Suppressor macrophage (primary cell): ENCODE results near the gene LRP8.

ENCODE experiments used
- DNase-seq, 4 experiments: peaks; one replicate each; pipeline ENCODE4 v3.0.0-alpha.2; 2020 to 2022

The LRP8 gene

DNA sequence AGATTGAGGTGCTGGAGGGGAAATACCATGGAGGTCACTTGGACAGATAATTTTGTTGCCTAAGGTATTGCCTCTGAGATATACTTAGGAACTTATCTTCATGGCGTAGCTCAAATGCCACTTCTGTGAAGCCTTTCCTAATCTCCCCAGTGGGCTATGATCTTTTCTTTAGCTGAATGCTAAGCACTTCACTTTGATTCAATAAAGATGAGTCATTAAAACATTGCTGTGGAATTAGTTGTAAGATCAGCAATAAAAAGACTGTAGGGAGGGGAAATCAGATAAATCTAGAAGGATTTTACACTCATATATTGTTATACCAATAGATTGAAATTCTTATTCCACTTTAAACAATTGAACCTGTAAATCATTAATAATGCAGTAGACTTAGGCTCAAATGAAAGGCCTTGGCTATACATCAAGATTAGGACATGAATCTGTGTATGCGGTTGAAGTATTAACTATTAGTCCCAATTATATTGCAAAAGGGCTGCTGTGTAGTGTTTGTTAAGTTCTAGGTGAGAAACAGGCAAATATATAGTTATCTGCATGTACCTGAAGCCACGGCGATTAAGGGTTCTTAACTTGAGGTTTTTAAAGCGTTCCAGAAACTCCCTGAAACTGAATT is 70.3 kb downstream of the LRP8 start:
- no peak for DNase-seq

GRCh38 chr1:53256511-53257453 is 71.1 kb downstream of the LRP8 start:
- no peak for DNase-seq

- no peak for DNase-seq
Observed at GRCh38 chr1:53255031-53255430, 72.8 kb downstream of the LRP8 start.

DNA sequence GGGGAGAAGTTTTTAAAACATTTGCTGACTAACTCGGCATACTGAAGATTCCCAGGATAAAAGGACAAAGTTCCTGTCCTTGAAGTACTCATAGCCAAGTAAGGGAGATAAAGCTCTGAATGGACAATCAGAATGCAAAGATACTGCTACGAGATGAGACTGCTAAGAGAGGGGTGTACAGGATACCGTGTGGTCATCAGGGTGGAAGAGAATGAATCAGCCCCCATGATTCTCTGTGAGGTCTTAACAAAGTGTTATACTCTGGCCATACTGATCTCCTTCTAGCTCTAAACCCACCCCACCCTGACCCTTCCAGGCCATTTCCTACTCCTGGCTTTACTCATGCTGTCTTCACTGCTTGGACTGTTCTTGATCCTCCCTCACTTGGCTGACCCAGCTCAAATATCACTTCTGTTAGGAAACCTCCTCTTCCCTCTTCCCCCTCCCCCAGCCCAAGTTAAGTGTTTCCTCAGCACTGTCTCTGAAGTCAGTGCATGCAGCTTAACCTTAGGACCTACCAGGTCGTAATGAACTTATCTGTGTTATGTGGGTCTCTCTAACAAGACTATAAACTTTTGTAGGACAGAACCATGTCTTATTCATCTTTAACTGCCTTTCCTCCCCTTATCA is 73.7 kb downstream of the LRP8 start:
- DNase-seq, result no peak

GRCh38 chr1:53250325-53250724 is 77.5 kb downstream of the LRP8 start:
- DNase-seq, result no peak

- no peak for DNase-seq
Observed at GRCh38 chr1:53249706-53250105, 78.2 kb downstream of the LRP8 start.

GRCh38 chr1:53246261-53247134 is 81.4 kb downstream of the LRP8 start:
- DNase-seq, result no peak

DNA sequence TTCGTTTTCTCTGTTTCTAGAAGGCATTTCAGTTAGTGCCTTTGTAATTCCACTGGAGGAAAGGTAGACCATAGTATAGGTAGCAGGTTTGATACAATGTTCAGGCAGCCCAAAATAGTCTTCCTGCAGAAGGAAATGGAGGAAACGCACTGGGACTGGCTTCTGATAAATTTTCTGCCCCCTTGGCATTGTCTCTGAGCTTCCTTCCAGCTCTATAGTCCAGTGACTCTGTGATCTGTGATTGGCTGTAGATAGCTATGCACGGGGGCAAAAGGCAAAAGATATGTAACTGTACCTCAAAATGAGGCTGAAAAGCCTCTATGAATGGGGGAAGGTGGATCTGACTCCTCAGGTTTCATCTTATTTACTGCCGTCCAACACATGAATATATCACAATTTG is 83.7 kb downstream of the LRP8 start:
- no peak for DNase-seq

DNA sequence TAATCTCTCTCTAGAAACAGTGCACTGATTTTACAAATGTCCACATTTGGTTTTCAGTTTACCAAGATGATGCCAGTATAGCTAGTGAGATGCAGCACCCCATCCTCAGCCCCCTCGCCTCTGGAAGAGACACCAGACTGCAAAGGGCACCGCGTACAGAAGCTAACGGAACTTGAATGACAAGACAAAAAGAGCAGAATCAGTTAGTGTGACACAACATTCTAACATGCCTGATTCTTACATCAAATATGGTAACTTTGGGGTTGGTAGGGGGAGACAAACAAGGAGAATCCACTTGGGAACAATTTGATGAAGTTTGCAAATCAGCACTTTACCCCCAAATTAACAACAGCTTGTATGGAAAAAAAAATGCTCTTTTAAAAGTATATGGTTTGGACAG is 85.5 kb downstream of the LRP8 start:
- no peak for DNase-seq

GRCh38 chr1:53241828-53242227 is 86.0 kb downstream of the LRP8 start:
- DNase-seq, result no peak

- peak; percentile 97 to 98 (median 97) for DNase-seq
Observed at GRCh38 chr1:53238197-53239155, 89.4 kb downstream of the LRP8 start, which contains the start of gene MAGOH. TSS of gene MAGOH (minus strand) at chr1:53238518. CDS start at chr1:53238448, 70 bp downstream.

DNA sequence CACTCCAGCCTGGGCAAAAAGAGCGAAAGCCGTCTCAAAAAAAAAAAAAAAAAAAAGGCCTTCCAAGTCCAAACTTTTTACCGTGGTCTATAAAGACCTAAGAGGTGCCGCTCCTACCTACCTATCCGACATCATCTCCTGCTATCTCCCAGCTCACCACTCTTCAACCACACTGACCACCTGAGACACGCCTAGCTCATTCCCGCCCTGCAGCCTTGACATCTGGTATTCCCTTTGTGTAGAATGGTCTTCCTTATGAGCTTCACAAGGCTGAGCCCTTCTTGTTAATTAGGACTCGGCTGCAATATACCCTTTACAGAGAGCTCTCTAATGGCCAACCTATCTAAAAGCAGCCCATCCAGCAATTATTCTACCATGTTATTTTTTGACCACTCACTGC is 90.2 kb downstream of the LRP8 start:
- DNase-seq, result no peak

DNA sequence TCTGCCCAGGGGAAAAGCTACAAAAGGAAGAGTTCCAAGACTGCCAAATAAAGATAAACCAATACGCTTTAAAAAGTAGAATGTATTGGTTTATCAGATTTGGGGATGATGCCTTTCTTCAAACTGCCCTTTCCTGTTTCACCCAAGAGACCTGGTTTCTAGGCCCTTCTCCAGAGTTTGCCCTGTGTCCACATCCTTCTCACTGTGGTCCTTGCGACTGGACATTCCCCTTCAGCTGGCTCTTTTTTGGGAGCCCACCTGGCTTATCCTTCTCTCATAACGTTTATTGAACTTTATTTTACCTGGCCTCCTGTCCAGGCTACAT is 106.9 kb downstream of the LRP8 start:
- no peak for DNase-seq

- DNase-seq, result peak; percentile 91 to 97 (median 94)
Observed at GRCh38 chr1:53220171-53220961, 107.5 kb downstream of the LRP8 start, which contains the start of gene CZIB. TSS of gene CZIB (minus strand) at chr1:53220634. CDS start at chr1:53220575, 59 bp downstream.

GRCh38 chr1:53219711-53220110 is 108.2 kb downstream of the LRP8 start:
- DNase-seq, result no peak

DNA sequence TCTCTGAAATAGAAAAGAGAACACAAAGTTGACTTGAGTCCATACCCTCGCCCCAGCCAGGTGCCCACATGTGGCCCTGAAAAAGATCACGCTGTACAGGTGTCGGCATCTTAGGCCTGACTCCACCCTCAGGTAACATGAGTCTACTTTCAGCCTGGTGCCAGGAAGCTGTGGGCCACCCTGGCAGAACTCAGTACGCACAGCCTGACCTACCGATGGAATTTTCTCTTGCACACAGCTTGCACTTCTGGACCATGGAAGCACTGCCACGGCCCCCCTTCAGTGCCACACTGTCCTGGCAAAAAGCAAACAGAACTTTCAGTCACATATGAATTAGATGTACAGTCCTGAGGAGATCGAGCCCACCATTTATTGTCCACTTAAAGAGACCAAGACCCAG is 109.7 kb downstream of the LRP8 start:
- no peak for DNase-seq

DNA sequence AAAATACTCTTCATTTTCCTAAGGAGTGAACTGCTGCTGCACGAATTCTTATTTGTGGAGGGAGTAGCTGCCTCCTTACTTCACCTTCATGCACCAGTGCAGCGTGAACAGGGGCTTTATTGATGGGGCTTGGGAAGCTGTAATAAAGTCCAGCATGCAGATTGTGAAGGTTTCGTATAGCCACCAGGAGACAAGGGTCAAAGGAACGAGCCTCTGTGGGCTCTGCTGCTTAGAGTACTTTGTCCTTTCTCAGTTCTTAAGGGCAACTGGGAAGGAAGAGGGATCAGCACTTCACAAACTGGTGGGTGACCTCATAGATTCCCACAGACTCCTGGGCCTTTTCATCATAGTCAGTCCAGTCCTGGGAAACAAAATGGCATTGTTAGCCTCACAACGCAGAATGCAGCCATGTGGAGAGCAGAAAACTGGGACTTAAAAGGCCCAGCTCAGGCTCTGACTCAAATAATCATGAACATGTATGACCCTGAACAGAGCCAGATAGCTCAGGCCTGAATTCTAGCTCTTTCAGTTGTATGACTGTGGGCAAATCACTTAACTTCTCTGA is 113.4 kb downstream of the LRP8 start:
- DNase-seq, result no peak

- DNase-seq, result no peak
Observed at GRCh38 chr1:53210954-53211353, 116.9 kb downstream of the LRP8 start.

- no peak for DNase-seq
Observed at GRCh38 chr1:53210352-53210751, 117.5 kb downstream of the LRP8 start.

- DNase-seq, result no peak
Observed at GRCh38 chr1:53207726-53208125, 120.1 kb downstream of the LRP8 start.
